Esophagus squamous epithelium (tissue), 5 donors: ENCODE data around the gene LONP1. TPM values are rescaled to one million over a fixed set of nuclear protein-coding genes. Genes with fewer than 3 reads are reported as not detected.

ENCODE experiments used
- DNase-seq: peaks from one replicate; lab custom pipeline; 2025; lab: John Stamatoyannopoulos, UW
- H3K27ac ChIP-seq, 4 donors: fragments of 200-600 bp; sonication (generic); one replicate each; pipeline ENCODE4 v1.5.1; 2016 to 2019; ENCODE audit warnings: mild to moderate bottlenecking in 1 of 4
- H3K27me3 ChIP-seq, 4 donors: fragments of 200-600 bp; sonication (generic); 1 replicate in 3 of 4; 2 replicates in 1 of 4; pipeline versions ENCODE4 v1.5.1 to v1.6.0; 2017 to 2021; ENCODE audit warnings: antibody characterized with exemption in 1 of 4
- H3K36me3 ChIP-seq, 3 donors: fragments of 200-600 bp; sonication (generic); one replicate each; pipeline ENCODE4 v1.5.1; 2016 to 2019
- H3K4me1 ChIP-seq, 3 donors: fragments of 200-600 bp; sonication (generic); one replicate each; pipeline ENCODE4 v1.5.1; 2017 to 2019
- H3K4me3 ChIP-seq, 4 donors: fragments of 200-600 bp; sonication (generic); 1 replicate in 3 of 4; 2 replicates in 1 of 4; pipeline ENCODE4 v1.5.1; 2016 to 2019; ENCODE audit warnings: mild to moderate bottlenecking in 2 of 4, moderate library complexity in 1 of 4
- H3K9me3 ChIP-seq, 3 donors: fragments of 200-600 bp; sonication (generic); one replicate each; pipeline ENCODE4 v1.5.1; 2016 to 2019
- POLR2A ChIP-seq, 4 donors: fragments of 450-650 bp; IDR thresholded peaks; one replicate each; pipeline ENCODE4 v1.6.1; 2017; ENCODE audit warnings: antibody characterized with exemption in 4 of 4, mild to moderate bottlenecking in 4 of 4, moderate library complexity in 3 of 4
- WGBS, 2 donors: methylation state at CpG; one replicate each; pipeline ENCODE4 v1.1.5; 2018; 5-methylcytosine and 5-hydroxymethylcytosine counted together
- intact Hi-C: fragments of 100-400 bp; cut with DNase I; formaldehyde crosslinking; loops from one replicate; pipeline ENCODE4 v1.15.0; 2022
- total RNA-seq, 4 donors: library from RNA; depleted of rRNA; stranded (reverse); fragments of >200 nt; gene quantifications; one replicate each; pipeline ENCODE4 v1.1.0, GENCODE V29; 2016
- TF ChIP-seq, protein P1 (sequence below), 6 experiments: fragments of 450-650 bp in 4 of 6; fragments of 200-600 bp in 2 of 6; sonication (generic) in 2 of 6; IDR thresholded peaks; one replicate each; pipeline ENCODE4 v1.5.1; 2016 to 2019; ENCODE audit warnings: antibody characterized with exemption in 6 of 6, mild to moderate bottlenecking in 4 of 6, moderate library complexity in 4 of 6
- donor health status: DM: yes; HTN: yes; CAD: no.

The LONP1 gene, protein sequence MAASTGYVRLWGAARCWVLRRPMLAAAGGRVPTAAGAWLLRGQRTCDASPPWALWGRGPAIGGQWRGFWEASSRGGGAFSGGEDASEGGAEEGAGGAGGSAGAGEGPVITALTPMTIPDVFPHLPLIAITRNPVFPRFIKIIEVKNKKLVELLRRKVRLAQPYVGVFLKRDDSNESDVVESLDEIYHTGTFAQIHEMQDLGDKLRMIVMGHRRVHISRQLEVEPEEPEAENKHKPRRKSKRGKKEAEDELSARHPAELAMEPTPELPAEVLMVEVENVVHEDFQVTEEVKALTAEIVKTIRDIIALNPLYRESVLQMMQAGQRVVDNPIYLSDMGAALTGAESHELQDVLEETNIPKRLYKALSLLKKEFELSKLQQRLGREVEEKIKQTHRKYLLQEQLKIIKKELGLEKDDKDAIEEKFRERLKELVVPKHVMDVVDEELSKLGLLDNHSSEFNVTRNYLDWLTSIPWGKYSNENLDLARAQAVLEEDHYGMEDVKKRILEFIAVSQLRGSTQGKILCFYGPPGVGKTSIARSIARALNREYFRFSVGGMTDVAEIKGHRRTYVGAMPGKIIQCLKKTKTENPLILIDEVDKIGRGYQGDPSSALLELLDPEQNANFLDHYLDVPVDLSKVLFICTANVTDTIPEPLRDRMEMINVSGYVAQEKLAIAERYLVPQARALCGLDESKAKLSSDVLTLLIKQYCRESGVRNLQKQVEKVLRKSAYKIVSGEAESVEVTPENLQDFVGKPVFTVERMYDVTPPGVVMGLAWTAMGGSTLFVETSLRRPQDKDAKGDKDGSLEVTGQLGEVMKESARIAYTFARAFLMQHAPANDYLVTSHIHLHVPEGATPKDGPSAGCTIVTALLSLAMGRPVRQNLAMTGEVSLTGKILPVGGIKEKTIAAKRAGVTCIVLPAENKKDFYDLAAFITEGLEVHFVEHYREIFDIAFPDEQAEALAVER
- total RNA-seq: 10 to 100 TPM; 38.0 to 68.5 (median 51.2) TPM

DNA sequence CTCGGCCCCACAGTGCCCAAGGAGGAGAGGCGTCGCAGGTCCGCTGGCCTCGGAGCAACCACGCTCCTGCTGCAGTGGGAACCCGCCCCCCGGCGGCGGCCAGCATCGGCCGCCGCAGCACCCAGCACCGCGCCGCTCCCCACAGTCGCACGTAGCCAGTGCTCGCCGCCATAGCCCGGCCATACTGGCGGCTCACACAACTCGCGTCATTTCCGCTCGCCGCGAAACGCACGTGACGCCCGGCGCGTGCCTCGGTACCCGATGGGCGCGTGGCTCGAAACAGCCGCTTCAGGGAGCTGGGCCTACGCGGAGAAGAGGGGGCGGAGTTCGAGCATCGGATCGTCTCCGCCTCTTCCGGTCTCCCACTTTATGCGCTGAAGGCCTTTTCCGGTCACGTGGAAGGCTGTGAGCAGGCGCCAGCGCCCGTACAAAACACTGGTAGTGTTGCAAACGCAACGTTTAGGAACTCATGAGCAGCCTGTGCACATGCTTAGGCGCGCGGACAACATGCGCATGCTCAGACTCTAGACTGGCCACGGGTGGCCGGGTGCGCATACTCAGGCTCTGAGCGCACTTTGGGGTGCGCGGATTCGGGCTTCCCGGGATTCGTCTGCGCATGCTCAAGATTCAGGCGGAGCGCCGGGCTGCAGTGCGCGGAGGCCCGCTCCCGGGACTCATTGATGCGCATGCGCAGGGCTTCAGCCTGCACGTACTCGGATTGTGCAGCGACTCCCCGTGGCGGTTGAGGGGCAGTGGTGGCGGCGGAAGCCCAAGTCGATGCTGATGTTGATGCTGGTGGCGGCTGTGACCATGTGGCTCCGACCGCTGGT, at the start of gene LONP1, which contains the start of gene CATSPERD:
LONP1 (minus strand) TSS at position 186 of the 830 bp plus-strand sequence; CDS start at position 172, 14 bp downstream.
CATSPERD (plus strand) TSS at position 677 of the 830 bp plus-strand sequence; CDS start at position 778, 101 bp downstream.
- Histone ChIP-seq H3K4me1 (peaks cover 16 to 45% (median 16%) of the 10 kb centered on the region in 3 donors), H3K36me3 (peaks cover 0 to 12% (median 0%) of the 10 kb centered on the region in 3 donors), H3K27ac (peak within 1 kb of the TSS; percentile 91 to 95 (median 93)), H3K4me3 (peak within 1 kb of the TSS; percentile 85 to 97 (median 92)), H3K27me3 (no peaks in the 10 kb centered on the region), H3K9me3 (no peaks in the 10 kb centered on the region)
- 0 to 1% methylated on average over 9 to 10 of the region's 90 CpGs for WGBS, 2 donors
- peak in 3 of 4 donors; percentile 28 to 76 (median 73) for TF ChIP-seq POLR2A (IDR thresholded peaks at IDR 0.05)
- TF ChIP-seq, protein P1, sequence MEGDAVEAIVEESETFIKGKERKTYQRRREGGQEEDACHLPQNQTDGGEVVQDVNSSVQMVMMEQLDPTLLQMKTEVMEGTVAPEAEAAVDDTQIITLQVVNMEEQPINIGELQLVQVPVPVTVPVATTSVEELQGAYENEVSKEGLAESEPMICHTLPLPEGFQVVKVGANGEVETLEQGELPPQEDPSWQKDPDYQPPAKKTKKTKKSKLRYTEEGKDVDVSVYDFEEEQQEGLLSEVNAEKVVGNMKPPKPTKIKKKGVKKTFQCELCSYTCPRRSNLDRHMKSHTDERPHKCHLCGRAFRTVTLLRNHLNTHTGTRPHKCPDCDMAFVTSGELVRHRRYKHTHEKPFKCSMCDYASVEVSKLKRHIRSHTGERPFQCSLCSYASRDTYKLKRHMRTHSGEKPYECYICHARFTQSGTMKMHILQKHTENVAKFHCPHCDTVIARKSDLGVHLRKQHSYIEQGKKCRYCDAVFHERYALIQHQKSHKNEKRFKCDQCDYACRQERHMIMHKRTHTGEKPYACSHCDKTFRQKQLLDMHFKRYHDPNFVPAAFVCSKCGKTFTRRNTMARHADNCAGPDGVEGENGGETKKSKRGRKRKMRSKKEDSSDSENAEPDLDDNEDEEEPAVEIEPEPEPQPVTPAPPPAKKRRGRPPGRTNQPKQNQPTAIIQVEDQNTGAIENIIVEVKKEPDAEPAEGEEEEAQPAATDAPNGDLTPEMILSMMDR (IDR thresholded peaks at IDR 0.05): peak; percentile 91 to 98 (median 96)
- intact Hi-C loops: loop anchor here (2.0 kb wide), 1 partner anchor 29 kb away; the partner anchor contains the start of gene RPL36
- DNase-seq: peak; percentile 93

DNA sequence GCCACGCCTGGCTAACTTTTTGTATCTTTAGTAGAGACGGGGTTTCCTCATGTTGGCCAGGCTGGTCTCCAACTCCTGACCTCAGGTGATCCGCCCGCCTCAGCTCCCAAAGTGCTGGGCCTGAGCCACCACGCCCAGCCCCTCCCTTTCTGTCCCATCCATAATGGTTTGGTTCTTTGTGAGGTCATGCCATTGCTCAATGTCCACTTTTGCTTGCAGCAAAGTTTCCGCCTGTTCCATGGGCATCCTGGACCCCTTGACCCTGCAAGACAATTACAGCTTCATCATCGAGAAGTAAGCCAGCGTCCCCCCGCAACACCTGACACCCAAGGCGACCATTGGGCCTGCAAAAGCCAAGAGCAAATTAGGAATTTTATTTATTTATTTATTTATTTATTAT, 48.0 kb upstream of the LONP1 start:
- no peak overlapping the region for H3K27ac ChIP-seq
- H3K4me3 ChIP-seq: no peak overlapping the region
- H3K27me3 ChIP-seq: peaks cover 0 to 5% (median 0%) of the 10 kb centered on the region in 4 donors
- TF ChIP-seq, protein P1 (IDR thresholded peaks at IDR 0.05): no peak
- TF ChIP-seq POLR2A (IDR thresholded peaks at IDR 0.05): no peak
- no peaks in the 10 kb centered on the region for H3K4me1 ChIP-seq
- DNase-seq: no peak
- H3K36me3 ChIP-seq: no peaks in the 10 kb centered on the region
- H3K9me3 ChIP-seq: no peaks in the 10 kb centered on the region
- intact Hi-C loops: no loop called here
- 83 to 86% methylated on average over 10 of the region's 10 CpGs for WGBS, 2 donors

DNA sequence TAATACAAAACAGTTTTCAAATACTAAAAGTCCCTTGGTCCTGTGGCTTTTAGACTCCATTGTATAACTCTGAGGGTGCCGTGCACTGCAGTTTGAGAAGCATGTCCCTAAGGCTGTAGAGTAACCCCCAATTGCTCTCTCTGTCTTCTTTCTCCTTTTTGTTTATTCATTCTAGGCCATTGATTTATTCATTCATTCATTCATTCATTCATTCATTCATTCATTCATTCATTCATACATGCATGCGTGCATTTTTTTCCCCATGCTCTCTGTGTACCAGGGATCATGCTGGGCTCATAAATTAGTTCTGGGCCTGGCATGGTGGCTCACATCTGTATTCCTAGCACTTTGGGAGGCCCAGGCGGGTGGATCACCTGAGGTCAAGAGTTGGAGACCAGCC, 45.3 kb upstream of the LONP1 start:
- no peak overlapping the region for H3K4me3 ChIP-seq
- H3K36me3 ChIP-seq: no peaks in the 10 kb centered on the region
- H3K4me1 ChIP-seq: no peaks in the 10 kb centered on the region
- H3K27me3 ChIP-seq: no peaks in the 10 kb centered on the region
- intact Hi-C loops: no loop called here
- 76 to 87% methylated on average over 2 to 3 of the region's 3 CpGs for WGBS, 2 donors
- DNase-seq: no peak
- no peak overlapping the region for H3K27ac ChIP-seq
- TF ChIP-seq POLR2A (IDR thresholded peaks at IDR 0.05): no peak
- TF ChIP-seq, protein P1 (IDR thresholded peaks at IDR 0.05): no peak
- no peaks in the 10 kb centered on the region for H3K9me3 ChIP-seq

DNA sequence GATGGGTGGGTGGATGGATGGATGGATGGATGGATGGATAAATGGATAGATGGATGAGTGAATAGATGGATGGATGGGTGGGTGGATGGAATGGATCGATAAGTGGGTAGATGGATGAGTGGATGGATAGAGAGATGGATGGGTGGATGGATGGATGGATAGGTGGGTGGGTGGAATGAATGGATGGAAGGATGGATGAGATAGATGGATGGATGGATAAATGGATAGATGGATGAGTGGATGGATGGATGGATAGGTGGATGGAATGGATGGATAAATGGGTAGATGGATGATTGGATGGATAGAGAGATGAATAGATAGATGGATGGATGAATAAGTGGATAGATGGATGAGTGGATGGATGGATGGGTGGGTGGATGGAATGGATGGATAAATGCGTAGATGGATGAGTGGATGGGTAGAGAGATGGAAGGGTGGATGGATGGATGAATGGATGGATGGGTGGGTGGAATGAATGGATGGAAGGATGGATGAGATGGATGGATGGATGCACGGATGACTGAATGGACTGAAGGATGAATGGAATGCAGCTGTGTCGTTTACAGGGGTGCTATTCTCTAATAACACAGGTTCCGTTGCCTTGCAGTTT, 42.8 kb upstream of the LONP1 start:
- no peak for DNase-seq
- no peaks in the 10 kb centered on the region for H3K36me3 ChIP-seq
- TF ChIP-seq POLR2A (IDR thresholded peaks at IDR 0.05): no peak
- TF ChIP-seq, protein P1 (IDR thresholded peaks at IDR 0.05): no peak
- H3K4me3 ChIP-seq: no peak overlapping the region
- WGBS, 2 donors: 87 to 88% methylated on average over 5 of the region's 5 CpGs
- H3K4me1 ChIP-seq: no peaks in the 10 kb centered on the region
- H3K27me3 ChIP-seq: peaks cover 0 to 6% (median 0%) of the 10 kb centered on the region in 4 donors
- intact Hi-C loops: no loop called here
- no peak overlapping the region for H3K27ac ChIP-seq
- H3K9me3 ChIP-seq: no peaks in the 10 kb centered on the region
